GM20431 (cell line): Measurements from ENCODE around the gene TAS1R1.
"Not testable (repeated sequence)": the region's sequence is repeated elsewhere in the genome, so short reads cannot be mapped to it uniquely, and the experiment has no call there.

Source experiments
- in situ Hi-C: fragments of 300-500 bp; cut with MseI, MboI; formaldehyde crosslinking; loops from one replicate; pipeline ENCODE4 v1.15.0; 2020; ENCODE audit warnings: low sequenced_read_pairs; ENCODE audit not compliant: unreplicated experiment

Gene TAS1R1

DNA sequence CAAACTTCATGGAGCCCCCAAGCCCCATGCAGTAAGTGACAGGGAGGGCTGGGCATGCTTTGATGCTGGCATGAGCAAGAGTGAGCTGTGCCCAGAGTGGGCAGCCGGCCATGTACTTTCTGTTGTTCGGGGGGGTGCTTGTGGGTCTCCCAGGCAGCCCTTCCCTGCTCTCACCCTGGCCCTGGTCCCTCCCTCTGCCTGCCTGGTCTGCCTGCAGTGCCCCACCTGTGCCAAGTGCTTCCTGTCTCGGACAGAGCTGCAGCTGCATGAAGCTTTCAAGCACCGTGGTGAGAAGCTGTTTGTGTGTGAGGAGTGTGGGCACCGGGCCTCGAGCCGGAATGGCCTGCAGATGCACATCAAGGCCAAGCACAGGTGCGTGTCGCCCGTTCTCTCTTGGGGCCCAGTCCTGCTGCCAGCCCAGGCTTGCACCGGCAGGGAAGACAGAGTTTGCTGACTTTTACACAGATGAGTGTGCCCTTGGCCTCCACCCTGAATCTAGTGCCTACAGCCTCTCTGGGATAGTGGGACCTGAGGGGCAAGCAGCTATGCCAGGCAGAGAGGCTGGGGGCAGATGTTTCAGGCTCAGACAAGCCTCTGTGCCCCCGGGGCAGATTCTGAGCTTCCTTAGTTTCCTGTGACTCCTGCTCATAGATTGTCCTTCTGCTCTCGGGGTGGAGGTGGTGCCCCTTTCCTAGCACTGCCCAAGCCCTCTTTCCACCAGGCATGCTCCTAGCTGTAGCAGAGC lies 32.3 kb downstream of the TAS1R1 start:
- in situ Hi-C loops, result no loop called here

DNA sequence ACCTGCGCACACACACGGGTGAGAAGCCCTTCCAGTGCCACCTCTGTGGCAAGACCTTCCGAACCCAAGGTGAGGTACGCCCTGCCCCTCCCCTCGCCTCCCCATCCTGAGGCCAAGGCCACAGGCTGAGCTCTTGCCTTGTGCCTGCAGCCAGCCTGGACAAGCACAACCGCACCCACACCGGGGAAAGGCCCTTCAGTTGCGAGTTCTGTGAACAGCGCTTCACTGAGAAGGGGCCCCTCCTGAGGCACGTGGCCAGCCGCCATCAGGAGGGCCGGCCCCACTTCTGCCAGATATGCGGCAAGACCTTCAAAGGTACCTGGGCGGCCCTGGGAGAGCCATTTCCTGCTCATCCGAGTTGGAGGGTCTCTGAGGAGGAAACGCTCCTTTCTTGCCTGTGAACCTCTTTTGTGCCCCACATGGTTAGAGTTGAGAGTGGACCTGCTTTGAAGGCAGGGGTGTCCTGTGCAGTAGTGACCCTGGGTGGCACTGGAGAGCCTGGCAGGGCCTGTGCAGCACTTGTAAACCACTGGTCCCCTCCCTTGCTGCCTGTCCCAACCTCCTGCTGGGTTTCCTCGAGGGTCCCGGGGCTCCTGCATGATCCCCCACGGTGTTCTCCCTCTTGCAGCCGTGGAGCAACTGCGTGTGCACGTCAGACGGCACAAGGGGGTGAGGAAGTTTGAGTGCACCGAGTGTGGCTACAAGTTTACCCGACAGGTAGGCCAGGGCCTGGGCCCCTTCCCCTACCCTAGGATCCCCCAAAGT lies 33.2 kb downstream of the TAS1R1 start:
- in situ Hi-C loops, result no loop called here

DNA sequence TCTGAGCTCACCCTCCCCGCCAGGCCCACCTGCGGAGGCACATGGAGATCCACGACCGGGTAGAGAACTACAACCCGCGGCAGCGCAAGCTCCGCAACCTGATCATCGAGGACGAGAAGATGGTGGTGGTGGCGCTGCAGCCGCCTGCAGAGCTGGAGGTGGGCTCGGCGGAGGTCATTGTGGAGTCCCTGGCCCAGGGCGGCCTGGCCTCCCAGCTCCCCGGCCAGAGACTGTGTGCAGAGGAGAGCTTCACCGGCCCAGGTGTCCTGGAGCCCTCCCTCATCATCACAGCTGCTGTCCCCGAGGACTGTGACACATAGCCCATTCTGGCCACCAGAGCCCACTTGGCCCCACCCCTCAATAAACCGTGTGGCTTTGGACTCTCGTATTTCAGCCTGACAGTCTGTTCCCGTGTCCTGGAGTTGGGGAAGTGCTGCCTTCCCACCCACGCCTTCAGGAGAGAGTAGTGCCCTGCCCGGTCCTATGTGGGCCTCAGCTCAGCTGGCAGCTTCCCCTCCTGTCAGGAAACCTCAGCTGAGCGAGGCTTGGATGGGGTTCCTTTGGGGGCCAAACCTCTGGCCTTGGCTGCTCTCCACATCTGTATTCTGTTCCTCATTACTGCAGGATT lies 33.9 kb downstream of the TAS1R1 start:
- in situ Hi-C loops, result no loop called here

DNA sequence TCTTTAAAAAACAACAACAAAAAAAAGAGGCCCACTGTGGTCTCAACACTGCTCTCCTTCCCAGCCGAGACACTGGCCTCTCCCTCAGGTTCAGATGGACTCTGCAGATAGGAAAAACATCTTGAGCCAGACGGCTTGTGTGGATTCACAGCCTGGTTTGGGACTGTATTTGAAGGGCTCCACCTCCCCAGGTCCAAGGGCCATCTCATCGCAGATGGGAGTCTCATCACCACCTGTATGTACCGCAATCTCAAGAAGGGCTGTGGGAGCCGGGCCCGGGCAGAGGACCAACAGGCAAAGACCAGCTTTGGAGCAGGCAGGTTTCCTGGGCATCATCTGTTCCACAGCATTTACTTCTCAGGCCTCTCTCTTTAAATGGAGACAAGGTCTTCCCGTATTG lies 34.9 kb downstream of the TAS1R1 start:
- in situ Hi-C loops, result no loop called here

DNA sequence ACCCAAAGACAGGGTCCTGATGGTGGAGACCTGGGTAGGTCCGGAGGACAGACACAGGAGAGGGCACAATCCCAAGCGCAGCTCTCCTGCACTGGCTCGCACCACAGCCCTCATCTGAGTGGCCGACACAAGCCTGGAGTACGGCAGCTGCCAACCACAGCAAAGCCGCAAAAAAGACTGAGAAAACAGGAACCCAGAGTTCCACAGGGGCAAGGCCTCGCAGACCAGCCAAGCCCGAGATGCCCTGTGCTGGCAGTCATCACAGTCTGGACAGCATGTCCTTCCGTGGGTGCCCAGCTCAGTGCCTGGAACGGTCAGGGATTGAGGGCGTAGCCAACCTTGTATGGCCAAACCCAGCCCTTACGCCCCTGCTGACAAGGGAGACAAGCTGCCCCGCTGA lies 36.1 kb downstream of the TAS1R1 start:
- in situ Hi-C loops, result no loop called here

DNA sequence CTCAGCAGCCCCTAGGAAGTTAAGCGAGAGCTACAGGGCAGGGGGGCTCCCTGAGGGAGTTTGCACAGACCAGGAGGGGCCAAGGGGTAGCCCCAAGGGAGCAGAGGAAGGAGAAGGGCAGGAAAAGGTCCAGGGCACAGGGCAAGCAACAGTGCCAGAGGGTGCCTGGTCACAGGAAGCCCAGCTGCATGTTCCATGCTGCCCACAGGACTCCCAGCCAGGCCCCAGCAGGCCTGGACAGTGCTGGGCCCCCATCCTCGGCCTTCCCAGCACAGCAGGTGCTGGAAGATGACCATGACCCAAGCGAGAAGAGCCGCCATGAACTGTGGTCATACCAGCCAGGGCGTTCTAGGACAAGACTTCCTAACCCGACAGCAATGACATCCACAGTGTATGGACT lies 36.5 kb downstream of the TAS1R1 start:
- in situ Hi-C loops, result no loop called here

DNA sequence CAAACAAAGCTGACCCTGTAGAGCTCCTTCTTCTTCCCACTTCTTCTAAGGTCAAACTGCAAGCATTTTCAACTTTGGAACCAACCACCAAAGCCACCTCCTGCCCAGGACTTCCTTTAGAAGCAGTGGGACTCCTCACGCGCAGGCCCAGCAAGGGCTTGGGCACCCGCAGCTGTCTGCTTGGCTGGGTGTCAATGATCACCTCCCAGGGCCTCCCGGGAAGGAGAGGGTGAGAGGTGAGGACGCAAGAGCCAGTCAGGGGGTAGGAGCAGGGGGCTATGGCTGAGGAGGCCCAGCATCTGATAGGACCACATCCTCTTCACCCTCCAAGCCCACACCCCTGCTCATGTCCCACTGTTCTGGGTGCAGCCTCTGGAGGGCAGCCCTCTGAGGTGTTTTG lies 37.3 kb downstream of the TAS1R1 start:
- in situ Hi-C loops, result no loop called here

DNA sequence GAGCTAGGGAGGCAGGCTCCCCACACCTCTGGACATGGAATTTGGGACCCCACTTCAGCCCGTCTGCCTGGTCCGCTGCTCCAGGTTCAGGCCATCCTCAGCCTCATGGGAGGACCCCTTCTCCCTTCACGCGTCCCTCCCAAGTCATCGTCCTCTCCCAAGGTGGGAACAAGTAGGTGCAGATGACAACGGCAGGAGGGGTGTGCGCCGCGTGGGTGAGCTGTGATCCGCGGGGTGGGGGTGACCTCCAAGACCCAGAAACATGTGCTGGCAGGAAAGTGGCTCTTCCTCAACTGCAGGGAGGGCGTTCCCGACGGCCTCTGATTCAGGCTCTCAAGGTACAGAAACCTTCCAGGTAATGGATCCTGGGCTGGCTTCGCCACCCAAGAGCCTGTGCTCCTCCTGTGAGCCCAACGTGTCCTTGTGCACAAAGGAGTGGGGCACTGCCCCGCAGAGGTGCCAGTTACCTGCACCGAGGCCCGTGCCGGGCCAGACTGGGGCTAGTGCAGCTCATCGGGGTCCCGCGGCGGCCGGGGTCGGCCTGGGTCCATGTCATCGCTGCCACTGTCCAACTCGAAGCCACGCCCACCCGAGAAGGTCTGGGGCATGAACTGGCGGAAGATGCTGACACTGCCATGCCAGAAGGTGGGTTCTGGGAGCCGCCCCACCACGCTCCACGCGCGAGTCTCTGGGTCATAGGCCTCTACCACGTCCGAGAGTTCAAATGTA lies 37.9 kb downstream of the TAS1R1 start:
- in situ Hi-C loops, result no loop called here

DNA sequence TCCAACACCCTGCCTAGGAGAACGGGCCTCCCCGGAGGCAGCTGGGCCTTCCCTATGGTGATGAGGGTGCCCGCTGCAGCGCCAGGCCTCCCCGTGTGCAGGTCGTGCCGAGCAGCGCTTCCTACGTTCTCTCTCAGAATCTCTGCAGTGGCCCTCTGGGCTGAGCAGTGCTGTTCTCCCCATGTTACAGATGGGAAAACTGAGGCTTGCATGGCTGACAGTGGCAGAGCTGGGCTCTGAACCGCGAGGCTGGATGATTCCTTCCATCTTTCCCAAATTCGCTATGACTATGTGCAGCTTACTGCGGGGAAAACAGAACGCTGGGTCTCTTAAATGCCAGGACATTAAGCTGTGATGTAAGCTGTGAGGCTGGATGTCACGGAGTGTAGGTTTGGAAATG lies 38.7 kb downstream of the TAS1R1 start:
- in situ Hi-C loops, result no loop called here

DNA sequence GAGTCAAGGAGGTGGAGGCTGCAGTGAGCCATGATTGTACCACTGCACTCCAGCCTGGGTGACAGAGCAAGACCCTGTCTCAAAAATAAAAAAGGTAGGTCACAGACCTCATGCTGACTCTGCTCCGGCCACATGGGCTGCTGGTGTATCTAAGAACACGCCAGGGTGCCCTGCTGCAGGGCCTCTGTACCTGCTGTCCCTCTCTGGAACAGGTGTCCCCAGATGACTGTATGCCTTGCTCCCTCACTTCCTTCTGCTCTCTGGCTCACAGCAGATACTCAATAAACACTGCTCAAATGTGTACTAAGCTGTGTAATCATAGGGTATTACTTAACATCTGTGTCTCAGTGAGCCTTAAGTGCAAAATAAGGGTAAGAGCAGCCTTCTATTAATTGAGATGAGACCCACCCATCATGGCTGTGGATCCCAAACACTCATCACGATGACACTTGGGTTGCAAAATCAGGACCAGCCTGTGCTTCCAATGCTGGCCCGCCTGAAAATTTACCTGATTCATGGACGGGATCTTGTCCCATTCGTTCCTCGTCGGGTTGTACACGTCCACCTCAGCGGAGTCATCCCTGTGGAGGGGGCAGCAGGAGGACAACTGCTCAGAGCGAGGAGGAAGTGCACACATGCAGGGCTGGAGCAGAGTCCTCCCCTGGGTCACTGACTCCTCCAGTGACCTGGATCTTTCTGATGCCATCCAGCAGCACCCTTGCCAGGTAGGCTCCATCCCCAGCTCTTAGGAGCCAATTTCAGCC lies 40.1 kb downstream of the TAS1R1 start:
- in situ Hi-C loops, result no loop called here

DNA sequence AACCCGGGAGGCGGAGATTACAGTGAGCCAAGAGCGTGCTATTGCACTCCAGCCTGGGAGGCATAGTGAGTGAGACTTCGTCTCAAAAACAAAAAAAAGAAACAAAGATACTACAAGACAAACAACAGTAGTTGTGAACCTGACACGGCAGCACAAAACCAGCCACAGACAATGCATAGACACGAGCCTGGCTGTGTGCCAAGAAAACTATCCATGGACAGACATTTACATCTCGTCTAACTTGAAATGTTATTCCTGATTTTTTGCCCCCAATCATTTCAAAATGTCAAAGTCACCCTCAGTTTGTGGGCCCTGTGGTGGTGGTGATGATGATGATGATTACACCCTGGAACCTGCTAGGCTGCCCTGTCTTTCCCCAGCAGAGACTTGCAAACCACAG lies 41.2 kb downstream of the TAS1R1 start:
- in situ Hi-C loops, result no loop called here

DNA sequence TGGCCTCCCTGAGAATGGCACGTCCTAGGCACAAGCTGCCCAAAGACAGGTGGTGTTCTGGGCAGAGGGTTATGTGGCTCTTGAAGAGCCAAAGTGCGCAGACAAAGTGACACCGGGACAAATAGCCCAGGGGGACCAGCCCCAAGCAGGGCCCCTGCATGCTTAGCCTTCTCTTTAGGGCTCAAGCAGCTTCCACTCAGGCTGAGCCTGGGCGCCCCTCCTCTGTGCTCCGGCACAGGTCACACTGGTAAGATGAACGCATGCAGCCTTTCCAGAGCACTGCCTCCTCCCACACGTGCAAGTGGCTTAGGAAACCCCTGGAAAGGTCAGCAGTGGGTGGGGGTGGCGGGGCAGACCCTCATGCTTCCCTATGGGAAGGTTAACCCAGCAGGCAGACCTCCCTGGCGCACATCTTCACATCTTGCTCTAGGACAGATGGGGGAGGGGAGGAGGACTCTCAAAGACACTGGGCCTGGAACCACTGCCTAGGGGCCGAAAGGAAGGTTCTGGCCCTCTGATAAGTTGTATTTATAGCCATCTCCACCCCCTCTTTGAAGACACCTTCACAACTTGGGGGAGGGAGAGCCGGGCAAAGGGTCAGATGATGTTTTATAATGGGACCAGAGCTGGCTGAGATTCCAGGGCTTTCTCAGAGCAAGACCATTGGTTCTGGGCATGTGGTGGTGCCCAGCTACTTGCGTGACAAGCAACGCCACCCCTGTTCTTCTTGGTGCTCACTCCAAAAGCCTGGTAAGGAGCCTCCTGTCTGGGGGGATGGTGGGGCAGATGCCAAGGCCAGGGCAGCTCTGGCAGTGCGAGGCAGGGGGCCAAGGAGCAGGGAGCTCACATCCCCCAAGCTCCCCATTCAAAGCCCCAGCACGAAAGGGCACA lies 42.0 kb downstream of the TAS1R1 start:
- in situ Hi-C loops, result no loop called here

DNA sequence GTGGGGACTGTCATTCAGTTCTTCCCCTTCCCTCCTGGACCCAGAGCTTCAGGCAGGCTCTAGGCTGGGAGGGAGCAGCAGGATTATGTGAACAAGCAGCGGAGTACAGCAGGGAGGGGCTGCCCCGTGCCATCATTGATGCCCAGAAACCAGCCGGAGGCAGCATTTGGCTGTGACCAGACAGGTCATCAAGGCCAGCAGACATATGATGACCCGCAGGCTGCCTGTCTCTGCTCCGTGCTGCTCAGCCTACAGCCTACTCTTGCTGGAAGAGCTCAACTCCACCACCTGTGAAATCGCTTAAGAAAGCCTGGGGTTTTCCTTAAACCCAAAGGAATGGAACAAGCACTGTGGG lies 42.6 kb downstream of the TAS1R1 start:
- in situ Hi-C loops, result no loop called here

DNA sequence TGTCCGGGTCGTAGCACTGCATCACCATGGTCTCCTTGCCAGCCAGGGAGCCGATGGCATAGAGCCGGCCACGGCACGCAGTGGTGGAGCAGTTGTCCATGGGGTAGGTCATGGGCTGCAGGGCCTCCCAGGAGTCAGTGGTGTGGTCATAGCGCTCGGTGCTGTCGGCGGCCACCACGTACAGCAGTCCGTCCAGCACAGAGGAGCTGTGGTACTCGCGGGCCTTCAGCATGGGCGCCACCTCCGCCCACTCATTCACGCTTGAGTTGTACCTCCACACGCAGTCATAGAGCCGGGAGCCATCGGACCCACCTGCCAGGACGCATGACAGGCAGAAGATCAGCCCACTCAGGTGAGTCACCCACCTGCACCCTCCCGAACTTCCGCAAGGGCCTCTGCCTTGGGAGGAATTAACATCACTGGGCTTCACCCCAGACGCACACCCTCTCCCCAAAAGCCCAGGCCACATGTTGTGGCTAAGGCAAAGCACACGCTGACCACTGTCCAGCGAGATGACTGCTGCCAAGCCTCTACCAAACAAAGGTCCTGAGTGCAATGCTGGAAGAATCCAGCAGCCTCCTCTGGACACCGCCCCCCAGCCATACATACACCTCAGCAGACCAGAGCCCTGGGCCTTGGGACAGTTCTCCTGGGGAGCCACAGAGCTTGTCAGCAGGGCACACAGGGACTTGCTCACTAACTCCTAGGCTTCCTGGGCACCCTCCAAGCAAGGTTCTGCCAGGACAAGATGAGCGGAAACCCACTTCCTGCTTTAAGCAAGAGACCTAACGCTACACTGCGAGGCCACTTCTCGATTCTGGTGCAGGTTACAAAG lies 44.3 kb downstream of the TAS1R1 start:
- in situ Hi-C loops, result no loop called here

DNA sequence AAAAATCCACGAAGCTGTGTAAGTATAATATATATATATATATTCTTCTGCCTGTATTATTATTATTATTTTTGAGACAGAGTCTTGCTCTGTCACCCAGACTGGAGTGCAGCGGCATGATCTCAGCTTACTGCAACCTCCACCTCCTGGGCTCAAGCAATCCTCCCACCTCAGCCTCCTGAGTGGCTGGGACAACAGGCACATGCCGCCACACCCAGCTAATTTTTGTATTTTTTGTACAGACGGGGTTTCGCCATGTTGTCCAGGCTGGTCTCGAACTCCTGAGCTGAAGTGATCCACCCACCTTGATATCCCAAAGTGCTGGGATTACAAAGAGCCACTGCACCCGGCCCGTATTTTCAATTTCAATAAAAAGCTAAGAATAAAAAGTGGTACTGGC lies 44.9 kb downstream of the TAS1R1 start:
- in situ Hi-C loops, result not testable (repeated sequence)

DNA sequence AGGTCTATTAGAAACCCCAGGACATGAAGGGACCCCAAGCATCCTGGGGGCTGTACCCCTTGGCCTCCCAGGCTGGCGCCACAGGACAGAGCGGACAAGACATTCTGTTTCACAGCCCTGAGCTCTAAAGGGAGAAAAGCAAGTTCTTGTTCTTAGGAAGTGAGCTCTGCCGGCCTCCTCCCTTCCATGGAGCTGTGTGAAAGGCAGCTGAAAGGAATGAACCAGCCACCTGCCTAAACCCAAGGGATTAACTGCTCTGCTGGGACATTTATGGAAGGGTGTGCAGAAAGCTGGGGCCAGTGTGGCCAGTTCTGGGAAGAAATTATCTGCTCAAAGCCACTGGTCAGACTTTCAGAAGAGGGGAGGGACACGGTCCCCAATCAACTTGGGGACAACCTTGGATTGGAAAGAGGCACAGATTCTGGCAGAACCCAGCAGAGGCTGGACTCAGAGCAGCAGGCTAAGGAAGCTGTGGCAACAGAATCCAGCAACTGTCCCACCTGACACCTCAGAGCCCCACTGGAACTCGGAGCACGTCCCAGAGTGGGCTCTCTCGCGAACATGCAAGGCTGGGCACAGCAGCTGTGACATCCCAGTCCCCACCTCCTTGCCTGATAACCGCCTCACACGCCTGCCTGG lies 45.4 kb downstream of the TAS1R1 start:
- in situ Hi-C loops, result no loop called here

DNA sequence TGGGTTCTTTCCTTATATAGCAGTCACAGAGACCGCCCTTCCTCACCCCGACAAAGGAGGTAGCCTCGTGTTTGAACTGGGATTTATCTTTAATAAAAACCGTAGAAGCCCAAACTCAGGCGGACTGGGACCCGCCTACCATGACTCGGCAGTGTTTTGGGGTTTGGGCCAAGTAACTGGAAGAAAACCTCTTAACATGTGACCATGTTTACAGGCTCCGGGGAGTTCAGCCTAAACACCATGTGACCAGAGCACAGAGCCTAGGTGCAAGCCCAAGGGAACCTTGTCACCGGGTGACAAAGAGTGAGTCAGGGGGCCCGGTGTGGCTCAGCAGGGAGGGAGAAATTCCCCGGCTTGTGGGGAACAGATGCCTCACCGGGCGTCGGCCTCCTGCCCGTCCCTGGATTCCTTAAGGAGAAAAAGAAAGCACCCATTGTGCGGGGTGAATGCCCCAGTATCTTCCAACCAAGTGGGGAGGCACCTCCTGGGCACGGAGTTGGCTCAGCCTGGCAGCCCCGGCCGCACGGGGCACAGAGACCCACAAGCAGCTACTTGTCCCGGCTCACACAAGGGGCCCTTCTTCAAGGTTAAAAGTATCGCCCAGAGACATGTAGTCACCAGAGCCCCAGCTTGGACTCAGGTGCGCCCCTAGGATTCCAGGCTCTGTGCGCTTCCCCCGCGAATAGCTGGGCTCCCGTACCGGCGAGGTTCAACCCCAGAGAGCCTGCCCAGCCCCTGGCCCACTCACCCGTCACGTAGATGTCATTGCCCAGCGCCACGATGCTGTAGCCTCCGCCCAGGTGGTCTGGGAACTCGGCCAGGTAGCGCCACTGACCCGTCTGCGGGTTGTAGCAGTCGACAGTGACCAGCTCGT lies 46.2 kb downstream of the TAS1R1 start:
- in situ Hi-C loops, result no loop called here
